Fibroblast of lung (primary cell): ENCODE data around the gene CRELD2. TPM values are rescaled to one million over a fixed set of nuclear protein-coding genes. Genes with fewer than 3 reads are reported as not detected.

ENCODE experiments used
- DNase-seq, 2 donors: peaks; one replicate each; pipeline versions ENCODE4 v3.0.0 to v3.0.0-alpha.2; 2010; ENCODE audit warnings: low read depth in 2 of 2
- H2AFZ ChIP-seq: 2 replicates; pipeline ENCODE4 v1.5.1; 2012; ENCODE audit warnings: low read length, control low read depth, inconsistent platforms
- H3K27ac ChIP-seq: 2 replicates; pipeline ENCODE4 v1.5.1; 2011; ENCODE audit warnings: low read length, control low read depth; ENCODE audit not compliant: insufficient read depth
- H3K27me3 ChIP-seq: 2 replicates; pipeline ENCODE4 v1.5.1; 2011; ENCODE audit warnings: mild to moderate bottlenecking, low read length; ENCODE audit not compliant: control insufficient read depth, insufficient read depth
- H3K36me3 ChIP-seq: 2 replicates; pipeline ENCODE4 v1.5.1; 2011; ENCODE audit warnings: low read length; ENCODE audit not compliant: control insufficient read depth, insufficient read depth
- H3K4me1 ChIP-seq: 2 replicates; pipeline ENCODE4 v1.5.1; 2011; ENCODE audit warnings: low read length; ENCODE audit not compliant: control insufficient read depth, insufficient read depth; ENCODE audit errors: extremely low read depth
- H3K4me2 ChIP-seq: 2 replicates; pipeline ENCODE4 v1.5.1; 2011; ENCODE audit warnings: low read length, control low read depth; ENCODE audit not compliant: insufficient read depth; ENCODE audit errors: extremely low read depth
- H3K4me3 ChIP-seq, 4 experiments: fragments of 200-600 bp in 1 of 4; sonication (generic) in 1 of 4; replicated peaks in 1 of 4; 2 replicates each; pipeline ENCODE4 v1.5.1; 2011 to 2016; ENCODE audit warnings: low read length in 4 of 4, low read depth in 3 of 4, mild to moderate bottlenecking in 3 of 4, control low read depth in 2 of 4, inconsistent platforms in 1 of 4, mixed read lengths in 1 of 4; ENCODE audit not compliant: insufficient read depth in 1 of 4; ENCODE audit errors: control extremely low read depth in 1 of 4
- H3K79me2 ChIP-seq: 2 replicates; pipeline ENCODE4 v1.5.1; 2012; ENCODE audit warnings: mild to moderate bottlenecking, low read length, inconsistent platforms; ENCODE audit not compliant: control insufficient read depth, insufficient read depth
- H3K9ac ChIP-seq: 2 replicates; pipeline ENCODE4 v1.5.1; 2011; ENCODE audit warnings: mild to moderate bottlenecking, low read length, control low read depth; ENCODE audit not compliant: insufficient read depth
- H3K9me3 ChIP-seq: 2 replicates; pipeline ENCODE4 v1.5.1; 2012; ENCODE audit warnings: low read depth, low read length; ENCODE audit not compliant: control insufficient read depth, insufficient read depth
- H4K20me1 ChIP-seq: 2 replicates; pipeline ENCODE4 v1.5.1; 2011; ENCODE audit warnings: low read length; ENCODE audit not compliant: control insufficient read depth, insufficient read depth; ENCODE audit errors: extremely low read depth
- EZH2 ChIP-seq: IDR thresholded peaks from 2 replicates; pipeline ENCODE4 v1.5.1; 2012; ENCODE audit warnings: low read length, control low read depth, mild to moderate bottlenecking; ENCODE audit errors: missing control alignments
- polyA plus RNA-seq, 2 donors: library from polyadenylated mRNA; depleted of rRNA in 1 of 2; stranded (reverse) in 1 of 2; unstranded in 1 of 2; fragments of >200 nt; gene quantifications; 2 replicates each; pipeline ENCODE4 v1.2.1, GENCODE V29; 2011 to 2012; ENCODE audit warnings: missing spikeins in 1 of 2
- total RNA-seq: library from RNA; depleted of rRNA; stranded (reverse); fragments of >200 nt; gene quantifications from 2 replicates; pipeline ENCODE4 v1.2.1, GENCODE V29; 2014
- TF ChIP-seq, protein P1 (sequence below), 2 donors: IDR thresholded peaks in 1 of 2; conservative IDR thresholded peaks in 1 of 2; 1 replicate in 1 of 2; 2 replicates in 1 of 2; pipeline ENCODE4 v1.5.1; 2011 to 2012; ENCODE audit warnings: low read length in 2 of 2, control low read depth in 1 of 2, inconsistent platforms in 1 of 2, low read depth in 1 of 2, mild to moderate bottlenecking in 1 of 2

The CRELD2 gene
- total and polyA plus RNA-seq, 2 donors (not counting 1 experiment from before 2014, with no cell fraction given), result 45.3 to 56.6 TPM

DNA sequence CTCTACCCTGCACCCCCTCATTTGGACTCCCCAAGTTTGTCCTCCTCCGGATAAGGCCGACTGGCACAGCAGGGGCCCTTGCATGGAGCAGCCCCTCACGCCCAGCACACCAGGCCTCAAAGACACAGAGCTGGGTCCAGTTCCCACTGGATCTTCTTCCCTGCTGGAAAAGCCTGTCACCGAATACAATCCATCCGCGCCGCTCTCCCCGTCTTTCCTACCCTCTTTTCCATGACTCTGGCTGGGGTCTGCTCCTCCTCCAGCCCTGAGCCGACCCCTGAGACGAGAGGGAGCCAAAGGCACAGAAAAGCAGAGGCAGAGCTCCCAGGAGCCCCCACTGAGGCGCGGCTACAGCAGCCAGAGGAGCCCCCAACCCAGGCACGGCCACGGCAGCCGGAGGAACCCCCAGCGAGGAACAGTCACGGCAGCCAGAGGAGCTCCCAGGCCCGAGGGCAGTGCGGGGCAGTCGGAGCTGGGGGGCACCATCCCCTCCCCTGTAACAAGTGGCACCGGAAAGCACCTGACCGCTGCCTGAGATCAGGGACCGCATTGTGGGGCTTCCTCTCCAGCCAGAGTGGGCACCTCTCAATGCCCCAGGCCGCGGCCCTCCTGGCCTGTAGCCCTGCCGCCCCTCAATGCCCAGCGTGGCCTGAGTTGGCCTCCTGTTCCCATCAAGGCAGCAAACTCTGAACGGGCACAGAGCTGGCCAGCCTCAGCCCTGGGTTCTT is 12.2 kb upstream of the CRELD2 start:
- H2AFZ ChIP-seq, result no peak overlapping the region
- TF ChIP-seq EZH2, result no peak
- TF ChIP-seq, protein P1, sequence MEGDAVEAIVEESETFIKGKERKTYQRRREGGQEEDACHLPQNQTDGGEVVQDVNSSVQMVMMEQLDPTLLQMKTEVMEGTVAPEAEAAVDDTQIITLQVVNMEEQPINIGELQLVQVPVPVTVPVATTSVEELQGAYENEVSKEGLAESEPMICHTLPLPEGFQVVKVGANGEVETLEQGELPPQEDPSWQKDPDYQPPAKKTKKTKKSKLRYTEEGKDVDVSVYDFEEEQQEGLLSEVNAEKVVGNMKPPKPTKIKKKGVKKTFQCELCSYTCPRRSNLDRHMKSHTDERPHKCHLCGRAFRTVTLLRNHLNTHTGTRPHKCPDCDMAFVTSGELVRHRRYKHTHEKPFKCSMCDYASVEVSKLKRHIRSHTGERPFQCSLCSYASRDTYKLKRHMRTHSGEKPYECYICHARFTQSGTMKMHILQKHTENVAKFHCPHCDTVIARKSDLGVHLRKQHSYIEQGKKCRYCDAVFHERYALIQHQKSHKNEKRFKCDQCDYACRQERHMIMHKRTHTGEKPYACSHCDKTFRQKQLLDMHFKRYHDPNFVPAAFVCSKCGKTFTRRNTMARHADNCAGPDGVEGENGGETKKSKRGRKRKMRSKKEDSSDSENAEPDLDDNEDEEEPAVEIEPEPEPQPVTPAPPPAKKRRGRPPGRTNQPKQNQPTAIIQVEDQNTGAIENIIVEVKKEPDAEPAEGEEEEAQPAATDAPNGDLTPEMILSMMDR (conservative IDR thresholded peaks at IDR 0.05 in 1 of 2, IDR thresholded peaks at IDR 0.05 in 1 of 2; ENCODE audit: low read depth in 1 of 2, low read length in 2 of 2), result no peak
- H3K27me3 ChIP-seq, result no peaks in the 10 kb centered on the region
- H3K79me2 ChIP-seq, result no peaks in the 10 kb centered on the region
- H3K9ac ChIP-seq, result no peak overlapping the region
- H3K4me1 ChIP-seq, result no peaks in the 10 kb centered on the region
- no peaks in the 10 kb centered on the region for H3K9me3 ChIP-seq
- H4K20me1 ChIP-seq, result no peaks in the 10 kb centered on the region
- H3K36me3 ChIP-seq, result peaks cover 19% of the 10 kb centered on the region
- H3K4me2 ChIP-seq, result no peak overlapping the region
- DNase-seq, result no peak
- H3K27ac ChIP-seq, result no peak overlapping the region
- H3K4me3 ChIP-seq, result no peak overlapping the region

DNA sequence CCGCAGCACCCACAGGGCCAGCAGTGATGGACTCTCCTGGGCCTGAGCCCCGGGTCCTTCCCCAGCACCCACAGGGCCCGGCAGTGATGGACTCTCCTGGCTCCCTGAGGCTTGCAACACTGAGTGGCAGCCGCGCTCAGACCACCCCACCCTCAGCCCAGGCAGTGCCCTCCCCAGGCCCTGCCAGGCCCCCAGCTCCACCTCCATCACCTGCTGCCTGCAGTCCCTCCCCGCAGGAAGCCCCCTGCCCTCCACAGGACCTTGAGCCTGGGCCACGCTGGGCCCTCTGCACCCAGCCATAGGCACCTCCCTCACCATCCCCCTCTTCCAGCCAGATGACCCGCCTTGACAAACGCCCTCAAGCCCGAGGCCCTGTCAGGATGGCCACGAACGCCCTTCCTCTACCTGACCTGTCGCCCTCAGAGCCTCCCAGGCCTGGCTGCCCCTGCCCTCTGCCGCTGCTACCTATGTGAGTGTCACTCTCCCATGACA is 11.6 kb upstream of the CRELD2 start:
- no peak overlapping the region for H3K9ac ChIP-seq
- H3K36me3 ChIP-seq, result peaks cover 14% of the 10 kb centered on the region
- H3K4me1 ChIP-seq, result no peaks in the 10 kb centered on the region
- no peaks in the 10 kb centered on the region for H3K79me2 ChIP-seq
- H2AFZ ChIP-seq, result no peak overlapping the region
- DNase-seq, result no peak
- no peak overlapping the region for H3K4me2 ChIP-seq
- H3K9me3 ChIP-seq, result no peaks in the 10 kb centered on the region
- TF ChIP-seq, protein P1 (conservative IDR thresholded peaks at IDR 0.05 in 1 of 2, IDR thresholded peaks at IDR 0.05 in 1 of 2; ENCODE audit: low read depth in 1 of 2, low read length in 2 of 2), result no peak
- H3K4me3 ChIP-seq, result no peak overlapping the region
- no peaks in the 10 kb centered on the region for H4K20me1 ChIP-seq
- no peak overlapping the region for H3K27ac ChIP-seq
- no peaks in the 10 kb centered on the region for H3K27me3 ChIP-seq

DNA sequence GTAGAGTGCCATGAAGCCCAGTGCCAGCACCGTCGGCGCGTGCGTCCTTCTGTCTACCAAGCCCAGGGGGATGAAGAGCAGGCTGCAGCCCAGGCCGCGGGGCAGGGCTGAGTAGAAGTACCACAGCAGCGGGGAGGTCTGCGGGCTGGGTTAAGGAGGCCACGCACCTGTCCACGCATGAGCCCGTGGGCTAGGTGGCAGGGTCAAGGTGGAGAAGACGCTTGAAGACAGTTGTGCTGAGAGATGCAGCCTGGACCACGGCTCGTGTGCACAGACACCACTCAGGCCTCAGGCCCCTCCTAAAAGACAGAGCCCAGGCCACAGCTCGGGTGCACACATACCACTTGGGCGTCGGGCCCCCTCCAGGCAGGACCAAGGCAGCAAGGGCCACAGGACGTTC is 10.6 kb upstream of the CRELD2 start:
- no peak for DNase-seq
- H3K9me3 ChIP-seq, result no peaks in the 10 kb centered on the region
- H3K4me3 ChIP-seq, result no peak overlapping the region
- no peak overlapping the region for H3K4me2 ChIP-seq
- no peak overlapping the region for H3K27ac ChIP-seq
- no peaks in the 10 kb centered on the region for H3K79me2 ChIP-seq
- no peak for TF ChIP-seq EZH2
- TF ChIP-seq, protein P1 (conservative IDR thresholded peaks at IDR 0.05 in 1 of 2, IDR thresholded peaks at IDR 0.05 in 1 of 2; ENCODE audit: low read depth in 1 of 2, low read length in 2 of 2), result no peak
- no peaks in the 10 kb centered on the region for H3K27me3 ChIP-seq
- H3K36me3 ChIP-seq, result peaks cover 13% of the 10 kb centered on the region
- no peak overlapping the region for H3K9ac ChIP-seq
- H4K20me1 ChIP-seq, result no peaks in the 10 kb centered on the region
- no peaks in the 10 kb centered on the region for H3K4me1 ChIP-seq
- H2AFZ ChIP-seq, result no peak overlapping the region
